Measurements from ENCODE around the gene LDLRAD2. TPM values are rescaled to one million over a fixed set of nuclear protein-coding genes. Genes with fewer than 3 reads are reported as not detected.
"Not testable (repeated sequence)": the region's sequence is repeated elsewhere in the genome, so short reads cannot be mapped to it uniquely, and the experiment has no call there.

The LDLRAD2 gene
- total RNA-seq, 4 donors from 2014 or later = not detected

DNA sequence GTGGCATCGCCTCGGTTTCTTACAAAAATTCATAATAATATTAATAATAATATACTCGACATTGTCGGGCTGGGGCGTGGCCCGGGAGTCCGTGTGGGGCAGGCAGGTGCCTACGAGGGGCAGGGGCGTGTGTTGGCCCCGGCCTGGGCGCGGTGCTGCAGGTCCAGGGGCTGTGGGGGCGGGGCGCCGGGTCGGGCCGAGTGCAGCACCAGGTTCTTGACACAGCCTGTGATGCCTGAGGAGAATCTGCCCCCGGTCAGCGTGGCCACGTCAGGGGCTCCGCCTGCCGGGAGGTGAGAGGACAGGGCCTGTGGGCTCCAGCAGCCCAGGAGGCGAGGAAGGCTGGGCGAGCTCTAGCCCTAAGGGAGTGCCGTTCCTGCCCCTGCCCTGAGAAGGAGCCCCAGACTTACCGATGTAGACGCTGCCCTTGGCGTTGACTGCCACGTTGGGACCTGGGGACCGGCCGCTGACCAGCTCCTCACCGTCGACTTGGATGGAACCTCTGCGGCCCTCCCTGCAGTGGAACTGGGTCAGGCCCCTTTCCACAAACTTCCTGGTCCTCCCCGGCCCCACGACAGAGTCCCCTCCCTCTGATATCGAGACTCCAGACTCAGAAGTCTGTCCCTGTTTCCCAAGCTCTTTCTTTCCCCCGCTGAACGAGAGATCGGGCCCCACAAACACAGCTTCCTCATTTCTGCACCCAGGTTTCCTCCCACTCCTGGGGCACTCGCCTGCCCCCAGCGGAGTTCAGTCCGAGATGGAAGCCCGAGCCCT lies 11.3 kb downstream of the LDLRAD2 start:
- H3K9me3 ChIP-seq = no peaks in the 10 kb centered on the region
- no peak for ATAC-seq
- H3K27me3 ChIP-seq = no peaks in the 10 kb centered on the region
- DNase-seq = no peak
- H3K36me3 ChIP-seq = peaks cover 0 to 57% of the 10 kb centered on the region in 2 donors
- in situ Hi-C loops (cut with MboI; ENCODE audit: low sequenced_read_pairs in 4 of 4) (no loop called here), intact Hi-C loops (cut with DNase I; ENCODE audit: low total_unique reads) (no loop called here)
- H3K4me3 ChIP-seq = no peak overlapping the region
- no peak overlapping the region for H3K27ac ChIP-seq
- H3K4me1 ChIP-seq = no peaks in the 10 kb centered on the region
- TF ChIP-seq, protein P1, sequence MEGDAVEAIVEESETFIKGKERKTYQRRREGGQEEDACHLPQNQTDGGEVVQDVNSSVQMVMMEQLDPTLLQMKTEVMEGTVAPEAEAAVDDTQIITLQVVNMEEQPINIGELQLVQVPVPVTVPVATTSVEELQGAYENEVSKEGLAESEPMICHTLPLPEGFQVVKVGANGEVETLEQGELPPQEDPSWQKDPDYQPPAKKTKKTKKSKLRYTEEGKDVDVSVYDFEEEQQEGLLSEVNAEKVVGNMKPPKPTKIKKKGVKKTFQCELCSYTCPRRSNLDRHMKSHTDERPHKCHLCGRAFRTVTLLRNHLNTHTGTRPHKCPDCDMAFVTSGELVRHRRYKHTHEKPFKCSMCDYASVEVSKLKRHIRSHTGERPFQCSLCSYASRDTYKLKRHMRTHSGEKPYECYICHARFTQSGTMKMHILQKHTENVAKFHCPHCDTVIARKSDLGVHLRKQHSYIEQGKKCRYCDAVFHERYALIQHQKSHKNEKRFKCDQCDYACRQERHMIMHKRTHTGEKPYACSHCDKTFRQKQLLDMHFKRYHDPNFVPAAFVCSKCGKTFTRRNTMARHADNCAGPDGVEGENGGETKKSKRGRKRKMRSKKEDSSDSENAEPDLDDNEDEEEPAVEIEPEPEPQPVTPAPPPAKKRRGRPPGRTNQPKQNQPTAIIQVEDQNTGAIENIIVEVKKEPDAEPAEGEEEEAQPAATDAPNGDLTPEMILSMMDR (IDR thresholded peaks at IDR 0.05 in 4 of 5, conservative IDR thresholded peaks at IDR 0.05 in 1 of 5) = no peak
- TF ChIP-seq POLR2A (IDR thresholded peaks at IDR 0.05) = no peak

GRCh38 chr1:21823980-21824702 lies 12.1 kb downstream of the LDLRAD2 start:
- Histone ChIP-seq H3K9me3 (no peaks in the 10 kb centered on the region), H3K4me1 (no peaks in the 10 kb centered on the region), H3K36me3 (peaks cover 0 to 64% of the 10 kb centered on the region in 2 donors), H3K27ac (no peak overlapping the region), H3K27me3 (no peaks in the 10 kb centered on the region), H3K4me3 (no peak overlapping the region)
- TF ChIP-seq POLR2A (IDR thresholded peaks at IDR 0.05) = no peak
- TF ChIP-seq, protein P1 (IDR thresholded peaks at IDR 0.05 in 4 of 5, conservative IDR thresholded peaks at IDR 0.05 in 1 of 5) = no peak
- no peak for DNase-seq
- in situ Hi-C loops (cut with MboI; ENCODE audit: low sequenced_read_pairs in 4 of 4) = no loop called here
- intact Hi-C loops (cut with DNase I; ENCODE audit: low total_unique reads) = no loop called here
- no peak for ATAC-seq

DNA sequence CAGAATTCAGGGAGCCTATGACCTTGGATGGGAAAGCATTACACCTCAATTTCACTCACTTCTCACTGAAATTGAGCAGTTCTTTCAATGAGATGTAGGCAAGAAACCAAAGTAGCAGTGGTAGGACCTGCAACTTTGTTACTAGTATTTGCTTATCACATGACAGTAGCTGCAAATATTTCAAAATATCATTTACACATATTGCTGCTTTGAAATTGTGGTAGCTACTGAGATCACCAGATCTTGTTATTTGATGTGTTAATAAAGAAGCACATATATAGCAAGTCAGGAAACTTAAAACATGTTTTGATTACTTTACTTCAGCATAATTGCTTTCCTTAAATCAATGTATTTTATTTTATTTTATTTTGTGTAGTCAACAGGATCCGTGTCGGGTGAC lies 12.9 kb downstream of the LDLRAD2 start:
- in situ Hi-C loops (cut with MboI; ENCODE audit: low sequenced_read_pairs in 4 of 4) = no loop called here
- intact Hi-C loops (cut with DNase I; ENCODE audit: low total_unique reads) = no loop called here

DNA sequence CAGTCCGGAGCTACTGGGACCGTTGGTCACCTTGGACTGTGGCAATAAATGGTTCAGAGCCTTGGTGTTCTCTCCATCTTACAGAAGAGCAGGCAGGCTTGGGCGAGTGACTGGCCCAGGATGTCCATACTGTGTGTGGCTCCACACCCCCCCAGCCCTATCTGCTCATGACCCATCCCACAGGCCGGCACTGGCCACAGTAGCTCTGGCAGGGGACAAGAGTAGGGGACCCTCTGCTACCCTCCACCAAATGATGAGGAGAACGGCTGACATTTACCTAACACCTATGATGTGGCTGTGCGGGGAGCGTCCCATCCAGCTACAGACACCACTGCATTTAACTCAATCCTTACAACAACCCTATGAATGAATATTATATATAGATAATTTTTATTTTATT lies 13.3 kb downstream of the LDLRAD2 start:
- DNase-seq (no peak), ATAC-seq (no peak)
- Histone ChIP-seq H3K4me1 (no peaks in the 10 kb centered on the region), H3K27me3 (no peaks in the 10 kb centered on the region), H3K4me3 (no peak overlapping the region), H3K27ac (no peak overlapping the region), H3K36me3 (peaks cover 0 to 77% of the 10 kb centered on the region in 2 donors), H3K9me3 (no peaks in the 10 kb centered on the region)
- TF ChIP-seq, protein P1 (IDR thresholded peaks at IDR 0.05 in 4 of 5, conservative IDR thresholded peaks at IDR 0.05 in 1 of 5) = no peak
- no peak for TF ChIP-seq POLR2A (IDR thresholded peaks at IDR 0.05)
- intact Hi-C loops (cut with DNase I; ENCODE audit: low total_unique reads) (no loop called here), in situ Hi-C loops (cut with MboI; ENCODE audit: low sequenced_read_pairs in 4 of 4) (no loop called here)

More for the DNA sequence above, 12.9 kb downstream of the LDLRAD2 start:
- no peak overlapping the region for H3K27ac ChIP-seq
- no peaks in the 10 kb centered on the region for H3K27me3 ChIP-seq
- no peak overlapping the region for H3K4me3 ChIP-seq
- no peaks in the 10 kb centered on the region for H3K4me1 ChIP-seq
- ATAC-seq = no peak
- H3K9me3 ChIP-seq = no peaks in the 10 kb centered on the region
- peaks cover 0 to 72% of the 10 kb centered on the region in 2 donors for H3K36me3 ChIP-seq
- TF ChIP-seq POLR2A (IDR thresholded peaks at IDR 0.05) = no peak
- TF ChIP-seq, protein P1 (IDR thresholded peaks at IDR 0.05 in 4 of 5, conservative IDR thresholded peaks at IDR 0.05 in 1 of 5) = no peak
- no peak for DNase-seq

- ATAC-seq; DNase-seq; H3K27ac ChIP-seq; intact Hi-C loops (cut with DNase I; ENCODE audit: low total_unique reads); H3K4me1 ChIP-seq; H3K27me3 ChIP-seq; in situ Hi-C loops (cut with MboI; ENCODE audit: low sequenced_read_pairs in 4 of 4); H3K9me3 ChIP-seq; H3K4me3 ChIP-seq: not testable (repeated sequence)
- peaks cover 0 to 88% of the 10 kb centered on the region in 2 donors for H3K36me3 ChIP-seq
These were observed 14.6 kb downstream of the LDLRAD2 start for GRCh38 chr1:21826694-21827093.

All from gastrocnemius medialis (tissue), 4 donors.